HG02642 (cell line): ENCODE data around the gene NHS.
"Not testable (repeated sequence)": the region's sequence is repeated elsewhere in the genome, so short reads cannot be mapped to it uniquely, and the experiment has no call there.

Source experiments
- ATAC-seq: cut with Tn5 transposase; IDR thresholded peaks from one replicate; pipeline ENCODE4 v1.9.1; 2021; ENCODE audit warnings: mild to moderate bottlenecking; ENCODE audit not compliant: unreplicated experiment, poor library complexity

NHS gene

DNA sequence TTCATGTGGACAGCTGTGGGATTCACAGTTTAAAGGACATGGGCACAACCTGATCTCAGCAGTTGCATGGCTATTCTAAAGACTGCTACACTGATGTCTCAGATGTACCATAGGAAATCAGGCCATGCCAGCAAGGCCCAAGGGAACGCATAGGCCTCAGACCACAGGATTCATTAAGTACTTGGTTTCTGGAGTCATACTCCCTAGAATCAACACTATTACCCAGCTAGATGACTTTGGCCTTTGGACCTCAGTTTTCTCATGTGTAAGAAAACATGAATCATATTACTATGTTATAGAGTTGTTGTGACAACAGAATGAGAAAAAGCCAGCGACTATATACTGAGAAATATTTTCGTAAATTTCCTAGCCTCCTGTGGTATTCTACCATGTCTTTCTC is 67.9 kb downstream of the NHS start:
- no peak for ATAC-seq

- ATAC-seq: no peak
Observed at GRCh38 chrX:17443556-17443955, 68.6 kb downstream of the NHS start.

- ATAC-seq: not testable (repeated sequence)
Observed at GRCh38 chrX:17446269-17446668, 71.3 kb downstream of the NHS start.

GRCh38 chrX:17448188-17448587 is 73.2 kb downstream of the NHS start:
- no peak for ATAC-seq

DNA sequence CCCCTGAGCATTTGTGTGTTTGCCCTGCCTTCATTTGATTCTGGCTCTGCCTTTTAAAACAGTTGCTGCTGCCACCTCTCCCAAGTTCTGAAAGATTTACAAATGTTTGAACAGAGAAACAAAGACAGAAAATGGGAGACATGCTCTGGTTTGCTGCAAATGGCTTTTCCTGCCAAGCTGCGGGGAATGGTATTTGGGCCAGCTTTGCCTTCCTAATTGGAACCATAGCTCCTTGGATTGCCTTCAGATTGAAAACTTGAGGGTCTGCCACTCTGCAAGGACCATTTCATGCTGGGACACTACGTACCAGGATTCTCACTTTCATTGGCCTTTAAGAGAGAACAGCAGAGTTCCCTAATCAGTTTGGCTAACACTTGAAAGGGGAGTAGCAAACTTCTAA is 74.9 kb downstream of the NHS start:
- no peak for ATAC-seq

GRCh38 chrX:17453788-17454187 is 78.8 kb downstream of the NHS start:
- ATAC-seq: no peak

DNA sequence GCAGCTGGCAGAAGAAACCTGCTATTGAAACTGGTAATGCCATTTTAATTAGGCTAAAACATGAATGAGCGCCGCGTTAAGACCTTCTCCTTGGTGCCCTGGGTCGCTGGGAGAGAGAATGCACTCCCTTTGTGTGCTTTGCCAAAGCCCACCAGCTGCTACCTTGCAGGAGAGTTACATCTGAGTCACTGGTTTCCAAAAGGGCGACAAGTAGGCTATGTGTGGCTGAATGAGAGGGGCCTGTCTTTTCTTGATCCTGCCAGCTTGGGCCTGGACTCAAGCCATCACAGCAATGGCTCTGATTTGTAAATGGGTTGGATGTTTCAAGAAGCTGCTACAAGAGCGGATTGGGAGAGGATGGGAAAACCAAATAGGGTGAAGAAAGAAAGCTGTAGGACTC is 81.5 kb downstream of the NHS start:
- no peak for ATAC-seq

- ATAC-seq: no peak
Observed at GRCh38 chrX:17459008-17459611, 84.1 kb downstream of the NHS start.

DNA sequence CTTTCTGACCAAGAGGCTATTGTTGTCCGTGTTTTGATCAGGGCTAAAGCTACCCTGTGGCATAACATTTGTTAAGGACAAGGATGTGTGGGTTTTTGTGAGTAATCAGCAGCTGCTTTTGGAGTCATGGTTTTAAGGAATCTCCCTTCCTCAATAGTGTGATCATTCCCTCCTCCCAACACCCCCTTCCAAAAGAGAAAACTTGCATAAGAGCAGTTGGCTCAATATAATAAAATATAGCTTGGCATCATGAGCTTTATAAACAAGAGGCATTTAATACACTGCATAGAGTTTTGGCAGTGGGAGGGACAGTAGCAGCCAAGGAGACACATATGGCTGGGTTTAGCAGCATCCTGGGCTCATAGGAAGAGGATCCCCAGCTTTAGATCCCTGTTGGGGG is 84.7 kb downstream of the NHS start:
- no peak for ATAC-seq

- ATAC-seq: no peak
Observed at GRCh38 chrX:17462881-17463280, 87.9 kb downstream of the NHS start.

GRCh38 chrX:17464194-17464593 is 89.2 kb downstream of the NHS start:
- no peak for ATAC-seq

DNA sequence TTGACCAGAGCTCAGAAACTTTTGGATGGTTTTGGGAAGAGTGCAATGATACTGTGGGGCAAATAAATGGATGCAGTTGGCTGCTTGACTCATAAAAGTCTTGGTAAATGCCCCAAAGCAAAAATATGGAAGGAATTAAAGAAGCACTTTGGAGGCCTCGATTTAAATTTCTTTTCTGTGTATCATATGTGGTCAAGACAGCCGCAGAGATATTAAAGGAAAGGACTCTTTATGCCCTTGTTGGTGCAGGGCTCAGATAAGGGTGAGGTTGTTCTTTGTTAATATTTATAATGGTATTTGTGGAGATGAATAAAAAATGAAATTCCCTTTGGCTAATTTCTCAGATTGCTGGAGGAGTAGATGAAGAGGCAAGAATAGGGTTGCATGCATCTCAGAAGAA is 90.2 kb downstream of the NHS start:
- ATAC-seq: no peak

- ATAC-seq: no peak
Observed at GRCh38 chrX:17465802-17466201, 90.8 kb downstream of the NHS start.

DNA sequence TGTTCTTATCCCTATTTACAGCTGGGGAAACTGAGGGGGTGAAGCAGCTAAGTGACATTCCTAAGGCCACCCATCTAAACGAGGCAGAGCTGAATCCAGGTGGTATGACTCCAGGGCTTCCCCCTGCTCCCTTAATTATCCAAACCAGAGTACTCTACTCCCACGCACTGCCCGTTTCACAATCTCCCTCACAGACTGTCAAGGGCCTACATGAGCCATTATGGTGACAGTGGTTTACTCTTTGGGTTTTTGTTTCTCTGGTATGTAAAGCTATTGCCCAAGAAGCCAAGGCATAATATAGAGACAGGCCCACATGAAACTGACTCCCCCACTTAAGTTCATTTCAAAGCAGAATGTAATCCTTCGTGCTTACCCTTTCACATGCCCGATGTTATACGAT is 95.1 kb downstream of the NHS start:
- ATAC-seq: no peak

- ATAC-seq: no peak
Observed at GRCh38 chrX:17471121-17471520, 96.1 kb downstream of the NHS start.

DNA sequence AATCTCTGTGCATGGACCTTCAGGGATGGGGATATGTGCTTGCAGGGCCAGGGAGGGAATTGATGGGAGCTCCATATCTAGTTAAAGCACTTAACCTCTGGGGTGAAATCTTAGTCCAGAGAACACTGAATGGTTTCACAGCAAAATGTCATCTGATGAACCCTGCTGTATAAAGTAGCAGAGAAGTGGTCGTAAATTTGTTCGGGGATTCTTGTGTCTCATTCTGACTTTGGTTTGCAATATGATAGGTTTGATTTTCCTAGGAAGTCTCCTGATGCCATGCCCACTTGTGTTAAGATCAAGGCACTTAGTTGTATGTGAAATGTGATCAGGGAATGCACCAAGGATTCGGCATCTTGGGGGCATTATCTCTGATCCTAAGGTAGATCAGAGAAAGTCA is 96.9 kb downstream of the NHS start:
- ATAC-seq: no peak

- ATAC-seq: no peak
Observed at GRCh38 chrX:17472424-17472823, 97.4 kb downstream of the NHS start.

GRCh38 chrX:17473021-17473420 is 98.0 kb downstream of the NHS start:
- no peak for ATAC-seq

DNA sequence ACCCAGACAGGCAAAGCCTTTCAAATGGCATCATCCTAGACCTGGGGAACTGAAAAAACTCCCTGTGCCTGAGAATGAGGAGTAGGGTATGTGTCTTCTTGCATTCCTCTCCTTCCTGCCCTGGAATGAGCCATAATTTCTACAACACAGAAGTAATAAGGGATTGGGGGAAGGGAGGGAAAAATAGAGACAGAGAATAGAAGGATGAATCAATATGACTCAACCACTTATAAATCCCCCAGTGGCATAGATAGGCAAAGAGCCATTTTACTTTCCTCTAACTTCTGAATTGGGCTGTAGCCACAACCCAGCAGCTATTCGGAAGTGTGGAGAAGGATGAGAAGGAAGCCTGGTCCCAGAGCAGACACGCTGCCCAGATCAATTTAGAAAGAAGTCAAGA is 99.9 kb downstream of the NHS start:
- no peak for ATAC-seq

GRCh38 chrX:17475449-17476217 is 100.6 kb downstream of the NHS start:
- ATAC-seq: no peak

DNA sequence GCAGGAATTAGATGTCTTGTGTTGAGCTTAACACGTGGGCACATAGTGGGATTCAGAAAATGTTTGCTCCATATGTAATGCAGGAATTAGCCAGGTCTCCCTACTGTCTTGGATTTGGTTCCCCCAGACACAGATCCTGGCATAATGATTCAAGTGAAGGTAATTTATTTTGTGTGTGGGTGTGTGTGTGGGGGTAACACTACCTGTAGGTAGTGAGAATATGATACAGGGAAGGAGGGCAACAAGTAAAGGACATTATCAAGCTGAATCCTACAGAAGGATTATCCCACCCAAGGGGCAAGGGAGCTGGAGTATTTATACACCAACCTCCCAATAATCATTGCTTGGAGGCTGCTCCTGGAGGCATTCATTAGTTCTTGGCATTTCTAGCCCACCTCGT is 101.4 kb downstream of the NHS start:
- no peak for ATAC-seq

DNA sequence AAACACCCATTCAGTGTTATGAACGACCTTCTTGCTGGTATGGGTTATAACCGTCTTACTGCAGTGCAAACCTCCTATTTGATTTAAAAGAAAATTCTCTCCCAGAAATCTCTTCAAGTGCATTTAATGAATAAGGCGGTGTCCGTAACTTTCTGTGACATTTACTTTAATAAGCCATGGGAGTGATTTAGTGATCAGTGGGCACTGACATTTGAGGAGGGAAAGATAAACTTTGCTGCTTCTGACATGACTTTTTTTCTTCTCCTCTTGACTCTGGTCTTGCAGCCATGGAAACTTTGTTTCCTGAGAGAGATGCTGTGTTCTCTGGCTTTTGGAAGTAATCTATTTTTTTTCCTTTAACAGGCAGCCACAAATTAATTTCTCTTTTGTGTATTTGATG is 106.1 kb downstream of the NHS start:
- ATAC-seq: no peak
